ENCODE results near the gene PTK6.
"Not testable (repeated sequence)": the region's sequence is repeated elsewhere in the genome, so short reads cannot be mapped to it uniquely, and the experiment has no call there.

PTK6 gene

DNA sequence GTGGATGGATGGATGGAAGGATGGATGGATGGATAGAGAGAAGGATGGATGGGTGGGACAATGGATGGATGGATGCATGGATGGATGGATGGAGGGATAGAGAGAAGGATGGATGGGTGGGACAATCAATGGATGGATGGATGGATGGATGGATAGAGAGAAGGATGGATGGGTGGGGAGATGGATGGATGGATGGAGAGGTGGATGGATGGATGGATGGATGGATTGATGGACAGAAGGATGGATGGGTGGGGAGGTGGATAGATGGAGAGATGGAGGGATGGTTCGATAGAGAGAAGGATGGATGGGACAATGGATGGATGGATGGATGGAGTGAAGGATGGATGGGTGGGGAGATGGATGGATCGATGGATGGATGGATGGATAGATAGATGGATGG is 44.7 kb downstream of the PTK6 start:
- no peak for DNase-seq

DNA sequence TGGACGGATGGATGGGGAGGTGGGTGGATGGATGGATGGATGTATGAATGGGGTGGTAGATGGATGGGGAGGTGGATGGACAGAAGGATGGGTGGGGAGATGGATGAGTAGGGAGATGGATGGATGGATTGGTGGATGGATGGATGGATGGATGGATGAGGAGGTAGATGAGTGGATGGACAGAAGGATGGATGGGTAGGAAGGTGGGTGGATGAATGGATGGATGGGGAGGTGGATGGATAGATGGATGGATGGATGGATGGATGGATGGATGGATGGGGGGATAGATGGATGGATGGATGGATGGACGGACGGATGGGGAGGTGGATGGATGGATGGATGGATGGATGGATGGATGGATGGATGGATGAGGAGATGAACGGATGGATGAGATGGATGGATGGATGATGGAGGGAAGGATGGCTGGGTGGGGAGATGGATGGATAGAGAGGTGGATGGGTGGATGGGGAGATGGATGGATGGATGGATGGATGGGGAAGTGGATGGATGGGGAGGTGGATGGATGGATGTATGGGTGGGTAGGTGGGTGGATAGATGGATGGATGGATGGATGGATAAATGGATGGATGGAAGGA is 45.4 kb downstream of the PTK6 start:
- DNase-seq = no peak

DNA sequence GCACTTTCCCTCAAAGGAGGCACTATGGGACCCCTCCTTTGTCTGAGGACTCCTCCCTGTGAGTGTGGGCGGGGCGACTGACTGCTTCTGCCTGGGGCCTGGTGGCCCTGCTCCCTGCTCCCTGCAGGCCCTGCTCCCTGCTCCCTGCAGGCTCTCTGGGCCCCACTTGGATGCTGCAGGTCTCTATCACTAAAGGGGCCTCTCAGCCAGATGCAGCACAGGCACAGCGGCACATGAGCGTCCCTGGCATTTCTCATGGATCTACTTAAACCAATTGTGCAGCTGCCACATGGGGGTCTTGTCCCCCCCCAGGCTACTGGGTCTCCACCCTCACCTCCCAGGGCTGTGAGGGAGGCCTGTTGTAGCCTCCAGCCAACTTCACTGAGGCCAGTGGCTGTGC is 46.1 kb downstream of the PTK6 start:
- DNase-seq = no peak

DNA sequence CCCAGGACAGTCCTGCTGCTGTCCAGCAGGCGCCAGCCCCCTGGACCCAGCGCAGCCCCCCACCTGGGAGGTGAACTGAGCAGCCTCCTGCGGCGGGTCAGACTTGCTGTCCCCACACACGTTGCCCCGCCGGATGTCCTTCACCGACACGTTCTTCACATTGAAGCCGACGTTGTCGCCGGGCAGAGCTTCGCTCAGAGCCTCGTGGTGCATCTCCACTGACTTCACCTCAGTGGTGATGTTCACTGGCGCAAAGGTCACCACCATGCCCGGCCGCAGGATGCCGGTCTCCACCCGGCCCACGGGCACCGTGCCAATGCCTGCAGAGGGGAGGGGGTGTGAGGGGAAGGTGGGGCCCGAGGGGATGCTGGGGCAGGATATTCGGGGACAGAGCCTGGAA is 46.8 kb downstream of the PTK6 start:
- no peak for DNase-seq

DNA sequence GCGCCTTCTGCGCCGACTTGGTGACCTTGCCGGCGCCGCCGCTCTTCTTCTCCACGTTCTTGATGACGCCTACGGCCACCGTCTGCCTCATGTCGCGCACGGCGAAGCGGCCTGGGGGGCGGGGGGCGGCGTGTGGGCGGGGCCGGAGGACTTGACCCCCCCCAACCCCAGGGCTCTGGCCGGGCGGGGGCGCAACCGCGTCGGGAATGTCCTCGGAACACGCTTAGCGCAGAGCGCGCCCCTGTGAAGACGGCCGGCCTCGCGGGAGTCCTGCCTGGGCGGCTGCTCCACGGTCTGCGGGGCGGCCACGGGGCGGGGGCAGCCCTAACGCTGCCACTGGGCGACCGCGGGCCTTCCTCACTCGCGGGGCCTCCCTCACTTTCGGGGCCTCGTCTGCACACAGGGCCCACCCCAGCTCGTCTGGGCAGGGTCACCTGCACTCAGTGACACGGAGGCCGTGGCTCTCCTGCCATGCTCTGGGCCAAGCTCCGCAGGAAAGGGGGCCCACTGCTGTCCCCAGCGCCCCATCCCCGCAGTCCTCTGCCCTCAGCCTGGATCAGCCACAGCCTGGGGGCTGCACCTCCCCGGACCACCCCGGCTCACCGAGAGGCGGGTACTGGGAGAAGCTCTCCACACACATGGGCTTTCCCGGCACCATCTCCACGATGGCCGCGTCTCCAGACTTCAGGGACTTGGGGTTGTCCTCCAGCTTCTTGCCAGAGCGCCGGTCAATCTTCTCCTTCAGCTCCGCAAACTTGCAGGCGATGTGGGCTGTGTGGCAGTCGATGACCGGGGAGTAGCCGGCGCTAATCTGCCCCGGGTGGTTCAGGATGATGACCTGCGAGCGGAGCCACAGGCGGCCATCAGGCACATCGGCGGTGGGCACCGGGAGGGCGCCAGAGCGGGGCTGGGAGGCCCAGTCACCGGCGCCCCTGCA is 48.6 kb downstream of the PTK6 start:
- DNase-seq = no peak

DNA sequence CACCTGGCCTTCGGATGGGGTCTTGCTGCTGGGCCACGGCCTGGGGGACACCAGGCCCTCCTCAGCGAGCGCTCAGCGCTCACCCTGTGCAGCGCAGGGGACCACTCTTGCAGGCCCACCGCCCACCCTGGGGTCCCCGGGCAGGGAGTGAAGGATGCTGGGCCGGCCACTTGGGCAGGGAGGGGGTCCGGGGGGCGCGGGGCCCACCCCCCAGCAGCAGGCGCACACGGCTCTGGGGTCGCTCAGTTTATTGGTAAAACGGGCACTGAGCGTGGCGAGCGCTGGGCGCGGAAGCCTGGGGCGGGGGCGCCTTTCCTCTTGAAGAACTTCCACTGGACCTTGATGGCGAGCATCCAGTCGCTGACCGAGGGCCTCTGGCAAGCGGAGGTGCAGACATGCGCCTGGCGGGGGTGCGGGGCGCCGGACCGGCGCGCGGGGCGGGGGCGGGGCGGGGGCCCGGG is 49.4 kb downstream of the PTK6 start:
- no peak for DNase-seq

DNA sequence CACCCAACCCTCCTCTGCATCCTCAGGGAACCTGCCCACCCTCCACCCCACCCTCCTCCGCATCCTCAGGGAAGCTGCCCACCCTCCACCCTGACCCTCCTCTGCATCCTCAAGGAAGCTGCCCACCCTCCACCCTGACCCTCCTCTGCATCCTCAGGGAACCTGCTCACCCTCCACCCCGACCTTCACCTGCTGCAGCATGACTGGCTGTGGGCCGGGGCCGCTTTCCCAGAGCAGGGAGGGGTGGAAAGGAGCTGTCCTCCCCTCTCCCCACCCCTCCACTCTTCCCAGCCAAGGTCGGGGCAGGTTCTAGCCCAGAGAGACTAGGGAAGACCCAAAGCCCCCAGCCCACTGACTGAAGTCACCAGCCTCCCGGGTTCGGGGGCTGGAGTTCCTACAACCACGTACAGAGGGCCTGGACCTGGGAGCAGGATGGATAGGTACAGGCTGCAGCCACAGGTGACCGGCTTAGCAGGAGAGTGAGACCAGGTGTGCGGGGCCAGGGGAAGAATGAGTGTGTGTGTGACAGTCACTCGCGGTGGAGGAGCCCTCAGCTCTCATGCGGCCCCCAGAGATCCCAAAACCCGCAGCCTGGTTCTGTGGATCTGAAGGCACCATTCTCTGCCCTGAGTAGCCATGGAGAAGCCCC is 49.9 kb downstream of the PTK6 start:
- no peak for DNase-seq

DNA sequence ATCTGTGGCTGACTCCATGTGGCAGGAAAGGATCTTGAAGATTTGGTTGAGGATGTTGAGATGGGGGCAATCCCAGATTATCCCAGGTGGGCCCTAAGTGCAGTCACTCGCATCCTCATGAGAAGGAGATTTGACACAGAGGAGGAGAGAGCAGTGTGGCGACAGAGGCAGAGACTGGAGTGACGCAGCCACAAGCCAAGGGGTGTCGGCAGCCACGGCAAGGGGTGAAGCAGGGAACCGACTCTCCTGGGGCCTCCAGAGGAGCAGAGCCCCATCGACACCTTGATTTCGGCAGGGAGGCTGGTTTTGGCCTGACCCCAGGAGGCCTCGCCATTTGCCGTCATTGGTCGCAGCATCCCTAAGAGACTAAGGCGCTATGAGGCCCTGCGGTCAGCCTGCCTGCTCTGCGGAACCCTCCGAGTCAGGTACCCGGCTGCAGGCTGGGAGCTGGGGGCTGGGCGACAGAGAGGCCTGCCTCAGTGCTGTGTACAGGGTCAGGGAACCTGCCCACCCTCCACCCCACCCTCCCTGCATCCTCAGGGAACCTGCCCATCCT is 50.8 kb downstream of the PTK6 start:
- DNase-seq = no peak

DNA sequence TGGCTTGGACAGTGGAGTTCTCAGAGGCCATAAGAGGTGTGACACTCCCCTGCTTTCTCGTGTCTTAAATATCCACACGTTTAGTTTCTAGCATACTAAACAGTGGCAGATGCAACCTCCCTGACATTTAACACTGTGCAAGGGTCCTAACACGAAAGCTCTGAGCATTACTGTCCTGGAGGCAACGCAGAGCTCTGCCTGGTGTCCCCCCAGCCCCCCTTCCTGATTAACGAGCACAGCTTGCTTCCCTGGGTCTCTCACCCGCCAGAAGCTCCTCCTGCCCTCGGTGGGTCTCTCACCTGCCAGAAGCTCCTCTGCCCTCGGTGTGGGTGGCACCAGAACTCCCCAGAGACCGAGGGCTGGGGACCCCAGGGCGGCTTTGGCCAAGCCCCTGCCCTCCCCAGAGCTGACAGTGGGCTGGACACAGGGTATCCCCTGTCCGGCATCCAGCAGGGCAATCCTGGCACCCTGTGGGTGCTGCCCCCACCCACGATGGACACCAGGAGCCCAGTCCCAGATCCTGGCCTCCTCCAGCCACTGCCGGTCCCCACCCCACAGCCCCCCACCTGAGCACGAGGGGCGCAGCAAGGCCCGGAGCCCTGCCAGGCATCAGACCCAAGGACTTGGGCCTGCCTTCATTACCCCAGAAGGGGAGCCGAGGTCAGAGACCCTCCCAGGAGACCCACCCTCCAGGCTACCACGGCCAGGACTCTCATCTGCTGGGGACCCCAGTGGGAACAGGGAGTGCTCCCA is 52.3 kb downstream of the PTK6 start:
- no peak for DNase-seq

DNA sequence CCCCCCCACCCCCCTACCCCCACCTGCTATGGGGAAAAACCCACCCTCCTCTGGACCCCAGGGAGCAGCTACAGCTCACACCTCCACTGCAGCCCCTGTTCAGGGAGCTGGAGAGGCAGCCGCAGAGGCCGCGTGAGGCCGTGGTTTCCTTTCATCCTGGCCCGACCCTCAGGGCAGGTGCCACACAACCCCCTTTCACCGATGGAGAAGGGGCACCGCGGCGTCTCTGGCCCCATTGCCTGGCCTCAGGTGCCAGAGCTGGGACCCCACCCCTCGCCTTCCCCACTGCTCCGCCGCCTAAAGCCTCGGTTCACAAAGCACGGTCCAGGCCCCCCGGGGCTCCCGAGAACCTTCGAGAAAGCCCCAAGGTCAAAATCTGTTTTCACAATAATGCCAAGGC is 52.9 kb downstream of the PTK6 start:
- DNase-seq = no peak

DNA sequence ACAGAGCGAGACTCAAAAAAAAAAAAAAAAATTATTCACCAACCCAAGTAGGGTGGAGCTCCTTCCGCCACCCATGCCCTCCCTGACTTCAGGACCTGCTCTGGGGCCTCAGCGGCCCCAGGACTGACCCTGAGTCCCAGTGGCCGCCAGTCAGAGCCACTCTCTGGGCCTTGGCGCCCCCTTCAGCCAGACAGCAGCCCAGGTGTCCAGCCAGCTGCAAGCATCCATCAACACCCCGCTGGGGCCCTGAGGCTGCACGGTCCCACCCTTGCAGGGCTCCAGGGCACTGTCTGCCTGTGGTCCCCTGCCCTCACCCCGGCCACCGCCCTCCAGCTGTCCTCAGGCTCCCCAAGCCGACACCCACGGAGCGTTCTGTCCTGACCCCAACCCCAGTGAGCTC is 53.3 kb downstream of the PTK6 start:
- no peak for DNase-seq

DNA sequence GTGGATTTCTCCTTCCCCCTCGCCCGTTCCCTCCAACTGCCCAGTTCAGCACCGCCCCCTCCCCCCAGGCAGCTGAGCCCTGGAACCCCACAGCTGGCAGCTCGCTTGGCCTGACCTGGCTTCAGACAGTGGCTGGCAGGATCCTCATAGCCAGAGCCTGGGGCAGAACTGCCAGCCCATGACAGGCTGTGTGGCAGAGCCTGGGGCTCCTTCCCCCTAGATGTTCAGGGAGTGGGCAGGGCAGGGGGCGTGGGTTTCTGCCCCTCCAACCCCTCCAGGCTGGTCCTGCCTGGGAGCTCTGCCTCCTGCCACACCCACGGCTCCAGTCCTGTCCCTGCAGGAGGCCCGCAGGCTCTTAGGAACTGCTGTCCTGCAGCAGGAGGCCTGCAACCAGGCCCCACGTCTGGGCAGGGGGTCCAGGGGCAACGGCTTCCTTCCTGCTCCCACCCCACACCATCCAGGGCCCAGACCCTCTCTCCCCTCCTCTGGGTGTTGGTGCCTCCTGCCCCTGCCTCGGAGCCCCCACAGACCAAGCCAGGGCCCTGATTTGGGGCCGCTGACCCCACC is 55.1 kb downstream of the PTK6 start:
- DNase-seq = no peak

DNA sequence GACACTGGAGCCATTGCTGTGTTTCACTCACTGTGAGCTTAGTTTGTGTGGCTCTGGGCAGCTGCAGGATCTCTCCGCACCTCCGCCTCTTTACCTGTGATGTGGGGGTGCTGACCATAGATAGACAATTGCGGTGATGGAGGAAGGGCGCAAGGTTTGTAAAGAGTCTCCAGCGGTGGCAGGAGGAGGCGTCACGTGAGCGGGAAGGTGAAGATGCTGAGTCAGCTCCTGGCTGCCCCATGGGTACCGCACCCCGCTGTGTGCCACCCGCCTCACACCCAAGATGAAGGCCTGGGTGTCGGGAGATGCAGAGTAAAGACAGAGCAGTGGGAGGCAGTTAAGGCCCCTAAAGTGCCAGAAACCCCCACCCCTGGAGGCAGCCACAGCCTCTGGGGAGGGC is 55.7 kb downstream of the PTK6 start:
- no peak for DNase-seq

DNA sequence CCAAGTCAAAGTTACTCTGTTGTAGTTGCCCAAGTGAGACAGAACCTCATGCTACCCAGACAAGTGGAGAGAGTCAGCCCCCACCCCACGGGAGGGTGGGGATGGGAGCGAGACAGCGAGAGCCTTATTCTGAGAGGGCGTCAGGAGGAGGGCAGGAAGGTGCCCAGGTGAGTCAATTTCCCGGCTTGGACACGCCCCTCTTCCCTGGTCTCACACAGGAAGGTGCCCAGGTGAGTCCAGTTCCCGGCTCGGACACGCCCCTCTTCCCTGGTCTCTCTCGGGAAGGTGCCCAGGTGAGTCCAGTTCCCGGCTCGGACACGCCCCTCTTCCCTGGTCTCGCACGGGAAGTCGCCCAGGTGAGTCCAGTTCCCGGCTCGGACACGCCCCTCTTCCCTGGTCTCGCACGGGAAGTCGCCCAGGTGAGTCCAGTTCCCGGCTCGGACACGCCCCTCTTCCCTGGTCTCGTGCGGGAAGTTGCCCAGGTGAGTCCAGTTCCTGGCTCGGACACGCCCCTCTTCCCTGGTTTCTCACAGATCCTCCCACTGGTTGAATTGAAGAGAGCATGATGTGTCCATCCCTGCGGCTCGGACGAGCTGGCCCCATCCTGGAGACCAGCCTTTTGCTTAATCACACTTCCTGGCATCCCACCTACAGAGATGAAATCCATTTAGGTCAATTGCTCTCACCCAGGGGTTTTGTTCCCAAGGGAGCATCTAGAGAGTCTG is 57.3 kb downstream of the PTK6 start:
- DNase-seq = not testable (repeated sequence)

DNA sequence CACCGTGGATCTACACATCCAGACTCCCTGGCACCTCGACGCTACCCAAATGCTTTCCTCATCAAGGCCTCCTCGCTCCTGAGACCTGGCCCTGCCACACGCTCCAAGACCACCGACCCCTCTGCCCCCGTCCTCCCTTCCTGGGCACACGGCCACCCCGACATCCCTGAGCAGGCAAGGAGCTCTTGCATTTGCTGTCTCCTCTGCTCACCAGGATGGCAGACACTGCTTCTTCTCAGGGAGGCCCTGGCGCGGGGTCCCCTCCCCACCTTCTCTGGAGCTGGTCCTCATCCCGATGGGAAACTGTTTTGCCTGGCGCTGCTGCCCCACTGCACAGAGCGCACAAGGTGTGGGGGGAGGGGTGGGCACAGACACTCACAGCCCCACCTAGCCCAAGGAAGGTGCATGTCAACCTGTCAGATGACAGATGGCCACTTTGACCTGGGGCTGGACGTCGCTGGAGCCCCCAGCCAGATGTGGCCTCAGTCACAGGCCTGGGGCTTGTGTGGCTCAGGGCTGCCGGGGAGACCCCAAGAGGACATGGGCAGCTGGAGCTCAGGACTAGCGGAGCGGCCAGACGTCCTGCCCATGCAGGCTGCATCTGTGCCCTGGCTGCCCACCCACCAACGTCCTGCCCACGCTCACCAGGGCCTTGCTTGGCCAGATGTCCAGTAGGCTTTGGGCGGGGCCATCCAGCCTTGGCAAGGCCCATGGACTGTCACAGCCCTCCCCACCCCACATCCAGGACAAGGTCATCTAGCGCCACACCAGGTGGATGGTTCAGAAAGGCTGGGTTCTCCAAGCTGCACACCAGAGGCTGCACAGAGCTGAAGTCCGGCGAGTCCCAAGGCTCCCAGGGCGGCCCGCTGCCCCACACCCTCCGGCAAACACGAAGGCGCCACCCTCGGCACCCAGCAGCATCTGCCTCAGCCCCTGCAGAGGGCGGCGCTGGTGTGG is 58.6 kb downstream of the PTK6 start:
- DNase-seq = no peak

Measured in hippocampal formation (tissue), 2 donors.